H1 (cell line): ENCODE data around the gene FBXW2. TPM values are rescaled to one million over a fixed set of nuclear protein-coding genes. Genes with fewer than 3 reads are reported as not detected.

Experiments
- ASH2L ChIP-seq: fragments of 200-600, 300-600 bp; sonication (generic); IDR thresholded peaks from one replicate; pipeline ENCODE4 v1.7.1; 2017; ENCODE audit warnings: low read length
- CBX8 ChIP-seq: fragments of 300-800, 300-1000 bp; sonication (generic); IDR thresholded peaks from 2 replicates; pipeline ENCODE4 v1.7.1; 2016; ENCODE audit warnings: low read depth, low read length, borderline replicate concordance
- CHD1 ChIP-seq: IDR thresholded peaks from 2 replicates; pipeline ENCODE4 v1.6.1; 2012; ENCODE audit warnings: low read depth, low read length, improper control_type of control experiment
- CHD7 ChIP-seq: fragments of 300-600 bp; sonication (generic); IDR thresholded peaks from 2 replicates; pipeline ENCODE4 v1.7.1; 2012; ENCODE audit warnings: low read length, moderate library complexity, mild to moderate bottlenecking, inconsistent platforms; ENCODE audit not compliant: insufficient replicate concordance
- JUN ChIP-seq: IDR thresholded peaks from 2 replicates; pipeline ENCODE4 v1.6.1; 2011; ENCODE audit warnings: low read depth, mild to moderate bottlenecking, improper control_type of control experiment, low read length
- KDM1A ChIP-seq: fragments of 200-600, 300-600 bp; sonication (generic); IDR thresholded peaks from 2 replicates; pipeline ENCODE4 v1.7.1; 2016; ENCODE audit warnings: mild to moderate bottlenecking, low read length, borderline replicate concordance
- POLR2AphosphoS5 ChIP-seq: IDR thresholded peaks from 2 replicates; pipeline ENCODE4 v1.6.1; 2011; ENCODE audit warnings: low read depth, low read length
- POU5F1 ChIP-seq: IDR thresholded peaks from 2 replicates; pipeline ENCODE4 v1.6.1; 2011; ENCODE audit warnings: low read depth, mild to moderate bottlenecking, low read length, moderate library complexity
- RAD21 ChIP-seq, 2 experiments: IDR thresholded peaks in 1 of 2; conservative IDR thresholded peaks in 1 of 2; 2 replicates each; pipeline ENCODE4 v1.6.1; 2011; ENCODE audit warnings: low read depth in 2 of 2, low read length in 2 of 2, improper control_type of control experiment in 1 of 2, inconsistent platforms in 1 of 2, mild to moderate bottlenecking in 1 of 2, moderate library complexity in 1 of 2
- TAF7 ChIP-seq: optimal IDR thresholded peaks from 2 replicates; pipeline ENCODE3; 2011; ENCODE audit warnings: low read depth, mild to moderate bottlenecking, inconsistent platforms, low read length, moderate library complexity, borderline replicate concordance
- ZNF274 ChIP-seq: IDR thresholded peaks from 2 replicates; pipeline ENCODE4 v1.7.0; 2012; ENCODE audit warnings: low read length, borderline replicate concordance; ENCODE audit errors: extremely low read depth
- polyA plus RNA-seq, 7 experiments: library from polyadenylated mRNA; depleted of rRNA in 3 of 7; stranded (reverse) in 5 of 7; unstranded in 2 of 7; fragments of >200 nt in 5 of 7; fragments of 200-250 nt in 2 of 7; gene quantifications; 1 replicate in 5 of 7; 2 replicates in 1 of 7; 4 replicates in 1 of 7; pipeline versions ENCODE4 v1.2.1 to v1.2.3, GENCODE V29; 2011 to 2013; ENCODE audit warnings: missing spikeins in 2 of 7, mixed read lengths in 2 of 7
- total RNA-seq: library from RNA; stranded (reverse); fragmentation: NEBNext Ultra II Directional; extraction: Animal tissue kit (Norgen Biotek cat#: 25700); gene quantifications from 2 replicates; pipeline ENCODE4 v1.2.1, GENCODE V29; 2021

Gene FBXW2
- total and polyA plus RNA-seq, 2 of the 8 experiments (the other 6 are each of a cell fraction or from before 2014, with no cell fraction given) = 19.2 to 65.3 TPM

GRCh38 chr9:120778758-120779157, 14.5 kb downstream of the FBXW2 start (continued):
- no peak for TF ChIP-seq CHD7
- TF ChIP-seq KDM1A = no peak
- no peak for TF ChIP-seq ZNF274
- TF ChIP-seq POU5F1 = no peak
- TF ChIP-seq TAF7 = no peak
- TF ChIP-seq CBX8 = no peak
- TF ChIP-seq JUN = no peak
- TF ChIP-seq RAD21 (IDR thresholded peaks at IDR 0.05 in 1 of 2, conservative IDR thresholded peaks at IDR 0.05 in 1 of 2; ENCODE audit: low read depth in 2 of 2, low read length in 2 of 2) = no peak
- TF ChIP-seq ASH2L = no peak
- no peak for TF ChIP-seq CHD1
- TF ChIP-seq POLR2AphosphoS5 = no peak
